Stimulated activated CD8-positive, alpha-beta memory T cell treated with anti-CD3 and anti-CD28 coated beads, Interleukin-15, amount 100 ng/mL, for 24 hours (primary cell): ENCODE data around the gene KIF26B.

Source experiments
- DNase-seq: peaks from one replicate; pipeline ENCODE4 v3.0.0-alpha.2; 2020; ENCODE audit warnings: low read depth

The KIF26B gene

DNA sequence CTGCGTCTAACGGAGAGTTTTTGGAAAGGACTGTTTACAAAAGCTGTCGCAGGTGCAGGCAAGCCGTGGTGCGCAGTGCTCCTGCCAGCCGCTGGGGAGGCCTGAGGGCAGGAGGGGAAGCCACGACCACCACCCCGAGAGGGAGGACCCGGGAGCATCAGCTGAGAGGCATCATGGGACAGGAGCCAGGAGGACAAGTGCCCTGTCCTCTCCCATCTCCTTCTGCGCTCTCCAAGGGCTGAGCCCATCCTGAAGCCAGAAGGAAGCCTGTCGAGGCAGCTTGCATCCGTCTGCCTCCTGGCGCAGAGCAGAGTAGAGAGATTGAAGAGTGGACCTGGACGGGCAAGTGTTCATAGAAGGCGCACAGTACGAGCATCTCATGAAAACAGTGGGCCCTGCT lies 310.9 kb downstream of the KIF26B start:
- DNase-seq = no peak

DNA sequence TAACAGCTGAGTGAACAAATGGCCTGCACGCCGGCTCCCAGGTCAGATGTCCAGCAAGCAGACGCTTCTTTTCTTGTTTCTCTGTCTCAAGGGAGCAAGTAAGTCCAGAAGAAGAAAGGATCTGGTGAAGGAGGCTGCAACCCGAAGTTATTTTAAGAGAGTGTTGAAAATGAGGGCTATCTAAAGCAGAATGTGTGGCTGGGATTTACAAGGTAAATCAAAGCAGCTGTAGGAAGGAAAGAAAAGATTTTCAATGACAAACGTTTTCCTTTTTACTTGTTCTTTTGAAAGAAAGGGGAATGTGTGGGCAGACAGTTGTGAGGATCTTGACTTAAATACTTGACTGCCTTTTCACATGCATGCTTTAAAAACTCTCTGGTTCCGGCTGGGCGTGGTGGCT lies 311.5 kb downstream of the KIF26B start:
- no peak for DNase-seq

GRCh38 chr1:245467804-245468203 lies 313.0 kb downstream of the KIF26B start:
- DNase-seq = no peak

GRCh38 chr1:245469006-245469405 lies 314.2 kb downstream of the KIF26B start:
- DNase-seq = no peak

DNA sequence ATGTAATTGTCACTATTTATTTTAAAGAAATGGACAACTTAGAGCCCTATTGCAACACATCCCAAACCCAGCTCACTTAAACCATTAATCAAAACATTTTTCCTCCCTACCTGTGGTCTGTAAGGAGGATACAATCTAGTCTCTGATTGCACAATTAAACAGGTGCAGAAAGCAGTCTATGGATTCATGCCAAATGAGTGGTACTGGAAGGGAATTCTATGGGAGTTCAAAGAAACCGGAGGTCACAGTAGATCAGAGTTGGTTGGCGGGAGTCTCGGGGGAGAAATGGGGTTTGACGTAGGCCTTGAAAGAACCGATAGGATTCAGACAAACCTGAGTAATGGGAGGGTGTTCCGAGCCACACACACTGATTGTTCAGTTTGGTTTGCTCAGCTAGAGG lies 314.9 kb downstream of the KIF26B start:
- no peak for DNase-seq

DNA sequence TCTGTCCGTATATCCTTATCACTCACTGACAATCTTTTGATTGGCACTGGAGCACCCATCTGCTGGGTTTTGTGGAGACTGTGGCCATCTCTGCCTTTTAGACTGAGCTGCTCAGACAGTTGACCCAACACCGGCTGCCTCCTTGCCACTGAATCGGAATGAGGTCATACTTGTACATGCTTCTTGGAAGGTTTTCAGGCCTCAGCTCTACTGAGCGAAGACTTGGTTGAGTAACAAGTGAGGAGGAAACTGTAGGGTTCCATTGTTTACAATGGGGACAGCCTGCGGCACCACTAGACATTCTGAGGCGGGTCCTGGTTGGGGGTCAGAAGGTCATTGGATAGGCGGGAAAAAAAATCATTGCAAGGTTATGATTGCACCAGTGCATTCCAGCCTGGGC lies 320.3 kb downstream of the KIF26B start:
- DNase-seq = no peak

GRCh38 chr1:245475961-245476516 lies 321.3 kb downstream of the KIF26B start:
- no peak for DNase-seq

DNA sequence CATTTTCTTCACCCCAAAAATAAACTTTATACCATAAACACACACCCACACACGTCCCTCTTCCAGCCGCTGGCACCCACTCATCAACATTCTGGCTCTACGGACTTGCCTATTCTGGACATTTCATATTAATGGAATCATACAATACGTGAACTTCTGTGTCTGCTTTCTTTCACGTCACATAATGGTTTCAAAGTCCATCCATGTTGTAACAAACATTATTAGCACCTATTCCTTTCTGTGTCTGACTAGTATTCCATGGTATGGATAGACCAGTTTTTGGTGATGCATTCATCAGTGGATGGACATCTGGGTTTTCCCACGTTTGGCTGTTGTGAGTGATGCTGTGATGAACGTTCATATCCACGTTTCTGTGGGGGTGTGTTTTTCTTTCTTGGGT lies 323.2 kb downstream of the KIF26B start:
- DNase-seq = no peak

DNA sequence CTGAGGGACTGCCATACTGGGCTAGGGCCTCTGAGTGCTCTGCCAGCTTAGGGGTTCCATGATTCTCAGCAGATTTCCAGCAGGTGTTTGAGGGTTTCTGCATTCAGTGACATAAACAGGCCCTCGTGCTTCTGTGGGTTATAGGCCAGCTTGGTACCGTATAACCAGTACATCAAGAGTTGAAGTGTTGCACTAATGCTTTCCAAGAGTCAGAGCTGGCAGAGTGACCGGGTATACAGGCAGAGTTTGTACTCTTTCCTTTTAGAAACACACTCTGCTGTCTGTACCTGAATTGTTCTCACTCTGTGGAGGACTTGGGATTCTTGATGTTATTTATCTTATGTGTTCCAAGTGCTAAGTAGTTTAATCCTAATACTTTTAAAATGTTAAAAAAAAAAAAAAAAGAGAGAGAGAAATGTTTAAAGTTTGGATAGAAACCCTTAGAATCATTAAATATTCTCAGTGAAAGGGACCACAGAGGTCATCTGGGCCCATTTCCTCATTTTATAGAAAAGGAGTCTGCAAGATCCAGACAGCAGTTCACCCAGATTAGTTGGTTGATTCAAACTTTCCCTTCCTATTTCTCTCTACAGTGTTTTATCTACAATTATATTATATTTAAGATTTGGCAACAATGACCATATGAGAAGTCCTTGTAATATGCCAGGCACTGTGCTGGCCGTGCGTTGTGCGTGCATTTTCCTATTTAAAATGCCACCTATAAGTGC lies 325.8 kb downstream of the KIF26B start:
- no peak for DNase-seq

DNA sequence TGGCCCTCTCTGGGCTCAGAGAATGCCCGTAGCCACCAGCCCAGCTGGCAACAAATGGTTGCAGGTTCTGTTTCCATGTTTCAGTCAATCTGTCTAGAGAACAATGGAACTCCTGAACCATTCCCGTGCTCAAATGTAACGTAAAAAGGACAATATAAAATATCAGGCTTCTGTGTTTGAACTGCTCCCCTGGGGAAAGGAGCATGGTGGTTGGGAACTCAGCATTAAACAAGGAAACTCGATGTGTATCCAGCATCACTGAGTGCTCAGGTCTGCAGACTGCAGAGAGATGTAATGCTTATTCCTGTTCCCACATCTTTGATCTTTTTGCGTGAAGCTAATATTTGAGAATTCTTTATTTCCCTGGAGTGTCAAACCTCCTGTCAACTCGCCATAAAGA lies 326.5 kb downstream of the KIF26B start:
- DNase-seq = no peak

- no peak for DNase-seq
Observed at GRCh38 chr1:245483247-245483646, 328.5 kb downstream of the KIF26B start.

- no peak for DNase-seq
Observed at GRCh38 chr1:245484176-245484575, 329.4 kb downstream of the KIF26B start.

- no peak for DNase-seq
Observed at GRCh38 chr1:245485996-245486395, 331.2 kb downstream of the KIF26B start.

DNA sequence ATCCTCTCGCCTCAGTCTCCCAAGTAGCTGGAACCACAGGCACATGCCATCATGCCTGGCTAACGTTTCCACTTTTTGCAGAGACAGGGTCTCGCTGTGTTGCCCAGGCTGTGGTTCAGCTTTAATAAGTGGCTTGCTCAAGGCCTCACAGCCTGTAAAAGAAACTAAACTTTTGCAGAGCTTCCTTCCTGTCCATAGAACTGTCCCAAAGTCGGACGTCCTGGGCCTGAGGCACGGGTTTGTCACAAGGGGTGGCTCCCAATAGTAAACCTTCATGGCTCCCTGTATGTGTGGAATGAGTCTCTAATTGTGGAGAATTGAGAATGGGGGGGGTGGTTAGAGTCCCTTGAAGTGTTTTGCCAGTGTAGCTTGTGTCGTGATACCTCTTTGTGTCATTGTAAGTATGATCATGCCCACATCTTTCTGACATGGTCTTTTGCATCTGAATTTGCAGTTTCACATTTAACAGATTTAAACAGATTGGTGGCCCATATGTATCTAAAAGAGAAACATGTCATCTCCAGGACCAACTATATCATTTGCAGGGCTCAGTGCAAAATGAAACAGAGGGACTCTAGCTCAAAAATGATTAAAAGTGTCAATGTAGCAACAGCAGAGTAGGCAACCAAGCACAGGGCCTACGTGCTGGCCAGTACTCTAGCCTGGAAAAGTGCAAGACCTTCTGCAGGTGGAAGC lies 332.1 kb downstream of the KIF26B start:
- DNase-seq = no peak

- DNase-seq = no peak
Observed at GRCh38 chr1:245488346-245489129, 333.8 kb downstream of the KIF26B start.

DNA sequence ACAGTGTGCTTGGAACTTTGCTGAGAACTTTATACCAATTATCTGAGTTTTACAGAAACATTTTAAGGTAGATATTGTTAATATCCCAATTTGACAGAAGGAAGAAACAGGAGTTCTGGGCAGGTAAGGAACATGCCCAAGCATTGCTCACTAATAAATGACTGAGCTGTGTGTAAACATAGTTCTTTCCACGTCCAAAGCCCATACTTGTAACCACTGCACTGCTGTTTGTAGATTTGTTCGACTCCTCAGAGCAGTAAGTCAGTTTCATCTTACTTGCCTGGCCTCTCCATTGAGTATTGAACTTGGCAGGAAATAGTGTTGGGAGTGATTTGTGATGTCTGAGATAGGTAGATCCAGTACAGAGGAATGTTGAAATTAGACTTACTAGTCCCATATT lies 335.1 kb downstream of the KIF26B start:
- DNase-seq = no peak

GRCh38 chr1:245493029-245493428 lies 338.2 kb downstream of the KIF26B start:
- DNase-seq = no peak

DNA sequence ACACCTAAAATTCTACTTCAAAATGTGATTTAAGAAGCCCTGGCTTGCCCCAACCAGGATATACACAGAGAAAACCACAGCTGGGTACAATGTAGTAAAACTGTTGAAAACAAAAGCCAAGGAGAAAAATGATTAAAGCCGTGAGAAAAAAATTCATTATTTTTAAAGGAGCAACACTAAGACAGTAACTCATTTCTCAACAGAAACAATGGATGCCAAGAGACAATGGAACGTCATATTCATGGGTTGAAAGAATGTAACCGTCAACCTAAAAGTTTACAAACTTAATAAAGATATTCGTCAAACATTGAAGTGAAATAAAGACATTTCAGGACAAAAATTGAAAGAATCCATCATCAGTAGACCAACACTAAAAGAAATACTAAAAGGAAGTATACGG lies 340.9 kb downstream of the KIF26B start:
- no peak for DNase-seq

DNA sequence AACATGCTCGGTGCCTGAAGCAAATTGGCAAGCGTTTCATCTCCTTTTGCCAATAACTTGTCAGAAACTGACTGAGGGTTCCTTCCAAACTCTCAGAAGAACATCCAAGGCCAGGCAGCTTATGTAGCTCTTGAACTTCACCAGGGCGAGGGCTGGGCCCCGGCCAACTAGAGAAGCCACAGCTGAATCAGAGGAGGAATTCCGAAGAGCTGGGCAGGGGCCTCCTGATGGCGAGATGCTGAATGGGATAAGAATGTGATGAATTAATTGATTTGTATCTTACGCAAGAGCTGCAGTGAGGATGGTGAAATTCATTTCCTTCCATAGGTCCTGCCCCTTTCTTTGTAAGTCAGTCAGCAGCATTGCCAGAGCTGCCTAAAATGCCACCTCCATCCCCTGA lies 345.8 kb downstream of the KIF26B start:
- DNase-seq = no peak

- no peak for DNase-seq
Observed at GRCh38 chr1:245501633-245502032, 346.8 kb downstream of the KIF26B start.

- DNase-seq = no peak
Observed at GRCh38 chr1:245503548-245503947, 348.8 kb downstream of the KIF26B start.

DNA sequence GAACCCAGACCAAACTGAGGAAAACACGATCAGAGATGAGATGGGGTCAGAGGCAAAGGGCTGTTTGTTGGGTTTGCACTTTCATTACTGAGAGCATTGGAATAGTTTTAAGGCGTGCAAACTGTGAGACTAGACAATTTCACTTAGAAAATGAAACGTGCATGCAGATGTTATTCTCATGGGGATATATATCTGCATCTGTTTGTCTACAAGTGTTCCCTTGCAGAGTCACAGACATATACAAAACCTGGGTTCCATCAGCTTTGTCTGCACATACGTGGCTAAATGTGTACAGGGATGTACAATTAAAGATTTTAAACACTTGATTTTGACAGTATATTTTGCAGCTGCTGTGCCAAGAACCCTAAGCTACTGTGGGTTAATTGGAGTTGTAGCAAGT lies 355.4 kb downstream of the KIF26B start:
- no peak for DNase-seq
